SK-N-MC (cell line): ENCODE data around the gene MYPOP.

ENCODE experiments used
- EZH2 ChIP-seq: fragments of 200-600 bp; sonication (generic); IDR thresholded peaks from one replicate; pipeline ENCODE4 v1.6.1; 2017; ENCODE audit warnings: antibody characterized with exemption
- POLR2AphosphoS5 ChIP-seq: IDR thresholded peaks from 2 replicates; pipeline ENCODE4 v1.6.1; 2012; ENCODE audit warnings: mild to moderate bottlenecking, low read depth, low read length, borderline replicate concordance

DNA sequence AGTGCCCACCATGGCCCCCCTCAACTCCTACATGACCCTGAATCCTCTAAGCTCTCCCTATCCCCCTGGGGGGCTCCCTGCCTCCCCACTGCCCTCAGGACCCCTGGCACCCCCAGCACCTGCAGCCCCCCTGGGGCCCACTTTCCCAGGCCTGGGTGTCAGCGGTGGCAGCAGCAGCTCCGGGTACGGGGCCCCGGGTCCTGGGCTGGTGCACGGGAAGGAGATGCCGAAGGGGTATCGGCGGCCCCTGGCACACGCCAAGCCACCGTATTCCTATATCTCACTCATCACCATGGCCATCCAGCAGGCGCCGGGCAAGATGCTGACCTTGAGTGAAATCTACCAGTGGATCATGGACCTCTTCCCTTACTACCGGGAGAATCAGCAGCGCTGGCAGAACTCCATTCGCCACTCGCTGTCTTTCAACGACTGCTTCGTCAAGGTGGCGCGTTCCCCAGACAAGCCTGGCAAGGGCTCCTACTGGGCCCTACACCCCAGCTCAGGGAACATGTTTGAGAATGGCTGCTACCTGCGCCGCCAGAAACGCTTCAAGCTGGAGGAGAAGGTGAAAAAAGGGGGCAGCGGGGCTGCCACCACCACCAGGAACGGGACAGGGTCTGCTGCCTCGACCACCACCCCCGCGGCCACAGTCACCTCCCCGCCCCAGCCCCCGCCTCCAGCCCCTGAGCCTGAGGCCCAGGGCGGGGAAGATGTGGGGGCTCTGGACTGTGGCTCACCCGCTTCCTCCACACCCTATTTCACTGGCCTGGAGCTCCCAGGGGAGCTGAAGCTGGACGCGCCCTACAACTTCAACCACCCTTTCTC is 30.1 kb downstream of the MYPOP start:
- TF ChIP-seq EZH2 (no peak), POLR2AphosphoS5 (no peak)
